GM11168 (cell line): ENCODE measurements around the gene PRR33.

ENCODE experiments used
- in situ Hi-C: fragments of 300-500 bp; cut with MboI; formaldehyde crosslinking; loops from one replicate; pipeline ENCODE4 v1.12.0; 2022; ENCODE audit warnings: low sequenced_read_pairs; ENCODE audit not compliant: unreplicated experiment

Gene PRR33

GRCh38 chr11:1891831-1892115, at the start of gene PRR33:
Gene PRR33 (minus strand): TSS chr11:1891895. CDS start chr11:1890584, 1,311 bp downstream.
- in situ Hi-C loops: no loop called here

GRCh38 chr11:1939788-1940187, 48.1 kb upstream of the PRR33 start:
- in situ Hi-C loops: loop anchor here (5.0 kb wide), 1 partner anchor 42 kb away; no protein-coding TSS in a partner anchor

- in situ Hi-C loops: no loop called here
Measured at GRCh38 chr11:1939006-1939625, 47.4 kb upstream of the PRR33 start.

- in situ Hi-C loops: no loop called here
Measured at GRCh38 chr11:1938343-1939005, 46.8 kb upstream of the PRR33 start.

GRCh38 chr11:1937616-1938342, 46.1 kb upstream of the PRR33 start:
- in situ Hi-C loops: no loop called here

- in situ Hi-C loops: no loop called here
Measured at GRCh38 chr11:1936781-1937615, 45.3 kb upstream of the PRR33 start.

DNA sequence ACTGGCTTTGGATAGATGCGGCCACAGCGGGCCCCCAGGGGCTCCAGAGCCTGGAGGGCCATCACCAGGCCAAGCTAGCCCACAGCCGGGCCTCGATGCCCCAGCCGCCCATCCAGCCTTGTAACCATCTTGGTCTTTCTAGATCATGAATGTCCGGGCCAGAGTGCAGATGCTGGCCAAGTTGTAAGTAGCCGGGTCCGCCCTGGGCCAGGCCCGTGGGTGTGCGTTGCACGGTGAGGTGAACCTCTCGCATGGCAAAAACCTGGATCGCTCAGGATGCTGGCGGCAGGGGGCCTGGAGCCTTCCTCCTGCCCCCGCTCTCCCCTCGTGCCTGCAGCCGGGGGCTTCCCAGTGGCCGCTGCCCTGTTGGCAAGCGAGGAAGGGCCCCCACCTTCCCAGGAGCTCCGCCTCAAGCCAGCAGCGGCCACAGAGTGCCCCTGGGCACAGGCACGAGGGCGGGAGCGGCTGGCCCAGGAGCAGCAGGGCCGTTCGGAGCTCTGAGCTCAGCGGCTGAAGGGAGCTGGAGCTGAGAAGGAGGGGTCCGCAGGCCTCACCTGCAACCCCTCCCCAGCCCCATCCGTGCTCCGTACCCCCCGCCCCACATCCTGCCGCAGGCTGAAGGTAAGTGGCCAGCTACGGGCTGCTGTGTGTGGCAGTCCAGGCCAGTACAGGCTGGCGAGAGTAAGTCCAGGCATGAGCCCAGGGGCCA, 44.5 kb upstream of the PRR33 start:
- in situ Hi-C loops: no loop called here

DNA sequence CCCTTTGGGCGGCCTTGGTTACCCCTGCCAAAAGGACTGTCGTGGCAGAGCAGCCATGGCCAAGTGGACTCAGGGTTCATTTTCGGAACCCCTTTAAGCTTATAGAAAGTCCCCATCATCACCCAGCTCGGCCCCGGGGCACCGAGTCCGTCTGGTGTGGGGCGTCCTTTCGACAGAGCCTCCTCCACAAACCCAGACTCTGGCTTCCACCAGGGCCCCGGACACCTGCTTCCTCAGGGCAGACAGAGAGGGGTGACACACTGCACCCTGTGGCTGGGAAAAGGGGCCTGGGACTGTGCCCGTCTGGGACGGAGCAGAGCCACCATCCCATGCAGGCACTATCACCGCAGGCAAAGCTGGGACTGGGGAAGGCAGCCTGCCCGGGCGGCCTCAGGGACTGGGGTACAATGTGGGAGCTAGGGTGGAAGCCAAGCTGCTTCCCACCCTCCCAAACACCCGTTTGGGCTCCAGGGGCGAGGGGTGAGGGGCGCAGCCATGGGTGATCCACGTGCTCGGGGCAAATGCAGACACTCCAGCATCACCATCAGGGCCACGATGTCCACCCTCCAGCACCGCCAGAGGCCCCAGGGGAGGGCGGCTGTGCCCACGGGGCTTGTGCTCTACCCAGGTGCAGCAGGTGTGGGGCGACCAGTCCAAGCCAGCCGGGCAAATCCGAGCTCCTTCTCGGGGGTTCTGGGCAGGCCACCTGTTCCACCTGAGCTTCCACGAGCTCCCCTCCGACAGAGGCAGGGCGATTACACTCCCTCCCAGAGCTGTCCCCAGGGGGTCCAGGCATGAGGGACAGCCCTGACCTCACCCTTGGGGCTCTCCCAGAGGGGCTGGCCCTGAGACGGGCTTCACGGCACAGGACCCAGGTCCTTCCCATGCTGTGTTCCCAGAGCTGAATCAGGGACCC, 43.7 kb upstream of the PRR33 start:
- in situ Hi-C loops: no loop called here

GRCh38 chr11:1934335-1935155, 42.9 kb upstream of the PRR33 start:
- in situ Hi-C loops: no loop called here

- in situ Hi-C loops: no loop called here
Measured at GRCh38 chr11:1933416-1934334, 42.0 kb upstream of the PRR33 start.

GRCh38 chr11:1932681-1933080, 41.0 kb upstream of the PRR33 start:
- in situ Hi-C loops: no loop called here

DNA sequence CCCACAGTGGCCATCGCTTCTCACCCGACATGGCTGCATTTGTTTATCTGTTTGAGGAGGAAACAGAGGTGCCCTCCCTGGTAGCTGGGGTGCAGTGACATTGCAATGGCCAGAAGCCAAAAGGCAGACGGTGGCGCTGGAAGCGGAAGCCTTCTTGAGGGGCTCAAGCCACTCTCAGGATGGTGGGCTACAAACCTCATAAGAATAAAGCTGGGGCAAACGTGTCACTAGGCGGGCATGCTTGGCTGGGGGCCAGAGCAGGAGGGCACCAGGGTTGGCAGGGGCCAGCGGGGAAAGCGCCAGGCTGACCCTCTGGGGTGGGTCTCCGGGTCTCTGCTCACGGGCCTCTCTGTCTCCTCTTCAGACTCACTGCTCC, 40.4 kb upstream of the PRR33 start:
- in situ Hi-C loops: no loop called here

DNA sequence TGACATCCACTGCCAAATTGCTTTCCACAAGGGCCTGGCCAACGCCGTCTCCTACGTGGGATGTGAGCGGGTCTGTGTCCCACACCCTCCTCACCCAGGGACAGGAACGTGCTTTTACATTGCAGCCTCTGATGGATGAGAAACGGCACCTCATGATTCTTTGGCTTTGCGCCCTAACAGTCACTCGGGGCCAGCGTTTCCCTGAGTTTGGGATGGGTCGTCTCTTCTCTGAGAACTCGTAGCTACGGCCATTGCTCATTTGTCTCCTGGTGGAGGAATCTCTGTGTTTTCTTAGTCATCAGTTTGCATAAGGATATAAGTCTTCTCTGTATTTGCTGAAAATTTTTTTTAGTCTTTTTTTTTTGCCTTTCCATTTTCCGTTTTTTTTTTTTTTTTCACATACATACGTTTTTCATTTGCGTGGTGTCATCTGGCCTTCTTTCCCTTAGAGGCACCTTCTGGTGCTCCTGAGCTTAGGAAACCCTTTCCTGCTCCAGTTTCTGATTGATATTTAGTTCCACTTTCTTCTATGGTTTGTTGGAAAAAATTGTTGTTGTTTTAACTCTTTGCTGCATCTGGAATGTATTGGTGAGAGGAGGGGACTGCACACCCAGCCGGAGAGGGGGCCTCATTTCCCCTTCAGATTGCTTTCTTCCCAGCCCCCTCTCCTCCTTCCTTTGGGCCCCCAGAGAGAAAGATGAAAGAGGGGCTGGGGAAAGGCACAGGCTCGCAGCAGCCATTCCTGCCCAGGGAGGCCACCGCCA, 39.8 kb upstream of the PRR33 start:
- in situ Hi-C loops: no loop called here

- in situ Hi-C loops: no loop called here
Measured at GRCh38 chr11:1930462-1930830, 38.8 kb upstream of the PRR33 start.

DNA sequence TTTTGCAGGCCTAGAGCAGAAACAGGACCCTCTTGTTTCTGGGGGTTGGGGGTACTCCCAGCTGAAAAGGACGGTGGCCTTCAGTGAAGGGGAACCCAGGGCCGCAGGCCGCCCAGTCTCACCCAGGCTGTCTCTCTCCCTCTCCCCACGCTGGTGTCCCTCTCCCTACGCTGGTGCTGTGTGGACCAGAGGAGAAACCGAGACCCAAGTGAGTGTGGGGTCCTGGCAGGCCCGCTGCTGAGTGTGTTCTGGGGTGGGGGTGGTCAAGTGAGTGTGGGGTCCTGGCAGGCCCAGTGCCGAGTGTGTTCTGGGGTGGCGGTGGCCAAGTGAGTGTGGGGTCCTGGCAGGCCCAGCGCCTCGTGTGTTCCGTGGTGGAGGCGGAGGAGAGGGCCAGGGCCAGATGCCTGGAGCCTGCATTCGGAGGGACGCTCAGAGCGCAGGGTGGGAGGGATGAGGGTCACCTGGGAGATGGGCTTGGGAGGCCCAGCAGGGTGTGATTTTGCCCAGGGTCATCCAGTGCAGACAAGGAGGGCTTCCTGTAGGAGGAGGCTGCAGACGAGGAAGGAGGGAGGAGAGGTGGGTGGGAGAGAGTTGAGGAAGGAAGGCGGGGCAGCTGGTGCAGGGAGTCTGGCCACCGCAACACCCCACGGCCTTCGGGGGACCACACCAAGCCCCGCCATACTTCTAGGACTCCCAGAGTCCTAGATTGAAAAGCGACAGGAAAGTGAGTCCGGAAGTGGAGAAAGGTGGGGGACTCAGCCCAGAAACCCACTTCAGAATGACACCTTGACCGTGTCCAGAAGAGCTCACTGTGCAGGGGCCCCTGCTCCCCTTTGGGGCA, 38.1 kb upstream of the PRR33 start:
- in situ Hi-C loops: no loop called here
